OCI-LY3 (cell line): ENCODE measurements around the gene SLC26A5.

Experiments
- CTCF ChIP-seq: fragments of 200-600, 300-600 bp; sonication (generic); IDR thresholded peaks from 2 replicates; pipeline ENCODE4 v1.5.1; 2014; ENCODE audit warnings: antibody characterized with exemption, low read length, low read depth
- EZH2phosphoT487 ChIP-seq: fragments of 200-600 bp; shearing (Covaris generic); IDR thresholded peaks from 2 replicates; pipeline ENCODE4 v1.6.1; 2018; ENCODE audit warnings: antibody characterized with exemption, mixed run types, low read depth

GRCh38 chr7:103412151-103412550 is 33.9 kb downstream of the SLC26A5 start:
- TF ChIP-seq EZH2phosphoT487: no peak
- TF ChIP-seq CTCF: no peak
